Fibroblast of skin of scalp (primary cell): ENCODE measurements around the gene GPC2. TPM values are rescaled to one million over a fixed set of nuclear protein-coding genes. Genes with fewer than 3 reads are reported as not detected.
"Not testable (repeated sequence)": the region's sequence is repeated elsewhere in the genome, so short reads cannot be mapped to it uniquely, and the experiment has no call there.

Source experiments
- DNase-seq: peaks from one replicate; pipeline ENCODE4 v3.0.0-alpha.2; 2013
- polyA plus RNA-seq, 2 experiments: library from polyadenylated mRNA; unstranded; fragments of 120-200 nt; gene quantifications; one replicate each; pipeline ENCODE4 v1.2.1, GENCODE V29; 2013; ENCODE audit not compliant: insufficient read length in 2 of 2

The GPC2 gene, protein sequence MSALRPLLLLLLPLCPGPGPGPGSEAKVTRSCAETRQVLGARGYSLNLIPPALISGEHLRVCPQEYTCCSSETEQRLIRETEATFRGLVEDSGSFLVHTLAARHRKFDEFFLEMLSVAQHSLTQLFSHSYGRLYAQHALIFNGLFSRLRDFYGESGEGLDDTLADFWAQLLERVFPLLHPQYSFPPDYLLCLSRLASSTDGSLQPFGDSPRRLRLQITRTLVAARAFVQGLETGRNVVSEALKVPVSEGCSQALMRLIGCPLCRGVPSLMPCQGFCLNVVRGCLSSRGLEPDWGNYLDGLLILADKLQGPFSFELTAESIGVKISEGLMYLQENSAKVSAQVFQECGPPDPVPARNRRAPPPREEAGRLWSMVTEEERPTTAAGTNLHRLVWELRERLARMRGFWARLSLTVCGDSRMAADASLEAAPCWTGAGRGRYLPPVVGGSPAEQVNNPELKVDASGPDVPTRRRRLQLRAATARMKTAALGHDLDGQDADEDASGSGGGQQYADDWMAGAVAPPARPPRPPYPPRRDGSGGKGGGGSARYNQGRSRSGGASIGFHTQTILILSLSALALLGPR
- 7.5 TPM for polyA plus RNA-seq (2013, experiment 1 of 2; ENCODE audit: insufficient read length)
- 8.8 TPM for polyA plus RNA-seq (2013, experiment 2 of 2; ENCODE audit: insufficient read length)

DNA sequence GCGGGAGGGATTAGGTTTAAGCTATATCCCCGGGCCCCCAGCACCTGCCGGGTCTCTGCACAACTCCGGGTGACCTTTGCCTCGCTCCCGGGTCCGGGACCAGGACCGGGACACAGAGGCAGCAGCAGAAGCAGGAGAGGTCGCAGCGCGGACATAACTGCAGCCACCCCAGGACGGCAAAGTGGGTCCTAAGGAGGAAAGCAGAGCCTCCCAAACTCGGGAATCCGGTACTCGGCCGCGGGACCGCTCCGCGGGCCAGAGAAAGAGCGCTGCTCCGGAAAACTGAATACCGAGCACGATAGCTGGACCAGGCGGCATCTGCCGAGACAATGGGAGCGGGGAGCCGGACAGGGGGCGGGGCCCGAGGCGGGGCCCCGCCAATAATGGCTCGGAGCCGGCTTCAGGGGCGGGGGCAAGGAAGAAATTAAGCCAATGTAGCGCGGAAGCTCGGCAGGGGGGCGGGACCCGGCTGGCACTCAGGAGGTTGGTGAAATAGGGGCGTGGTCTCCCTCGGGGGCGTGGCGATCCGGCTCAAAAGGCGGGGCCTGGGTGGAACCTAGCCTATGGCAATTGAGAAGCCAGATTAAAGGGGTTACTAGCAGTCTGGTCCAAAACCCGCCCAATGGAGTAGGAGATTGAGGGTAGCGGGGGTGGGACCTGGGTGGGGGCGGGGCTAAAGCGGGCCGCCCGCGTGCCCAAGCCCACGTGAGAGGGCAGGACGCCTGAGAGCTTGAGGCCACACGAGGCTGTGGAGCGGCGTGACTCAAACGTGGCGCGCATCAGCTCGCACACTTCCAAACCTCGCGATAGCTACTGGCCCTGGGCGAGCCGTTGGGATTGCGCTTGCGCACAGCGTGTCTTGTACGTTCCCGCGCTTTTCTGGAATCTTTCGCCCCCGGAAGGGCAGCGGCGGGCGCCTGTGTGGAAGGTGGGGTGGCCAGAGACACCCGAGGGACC lies at the start of gene GPC2, which contains the start of gene STAG3:
TSS of gene GPC2 (minus strand) at position 337 of the 957 bp plus-strand sequence. CDS start at position 155, 182 bp downstream.
TSS of gene STAG3 (plus strand) at position 874 of the 957 bp plus-strand sequence. CDS start 2,639 bp downstream, outside the sequence.
- DNase-seq = peak; percentile 98

DNA sequence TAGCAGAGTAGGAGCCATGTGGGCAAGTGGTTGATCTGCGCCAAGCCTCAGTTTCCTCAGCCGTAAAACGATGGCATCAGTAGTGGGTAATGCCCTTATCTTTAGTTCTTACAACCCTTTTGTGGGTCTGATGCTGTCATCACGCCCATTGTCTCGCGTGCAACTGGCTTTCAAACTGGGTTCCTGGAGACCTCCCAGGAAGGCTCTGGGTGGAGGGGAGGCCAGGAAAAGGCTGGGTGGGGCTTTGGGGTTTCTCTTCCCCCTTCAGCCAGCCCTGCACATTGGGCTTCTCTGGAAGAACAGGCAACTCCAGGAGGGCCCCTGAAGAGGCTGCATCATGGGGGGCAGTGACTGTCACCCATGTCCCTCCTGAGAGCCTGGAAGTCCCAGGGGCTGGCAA lies 47.7 kb upstream of the GPC2 start:
- DNase-seq = not testable (repeated sequence)

DNA sequence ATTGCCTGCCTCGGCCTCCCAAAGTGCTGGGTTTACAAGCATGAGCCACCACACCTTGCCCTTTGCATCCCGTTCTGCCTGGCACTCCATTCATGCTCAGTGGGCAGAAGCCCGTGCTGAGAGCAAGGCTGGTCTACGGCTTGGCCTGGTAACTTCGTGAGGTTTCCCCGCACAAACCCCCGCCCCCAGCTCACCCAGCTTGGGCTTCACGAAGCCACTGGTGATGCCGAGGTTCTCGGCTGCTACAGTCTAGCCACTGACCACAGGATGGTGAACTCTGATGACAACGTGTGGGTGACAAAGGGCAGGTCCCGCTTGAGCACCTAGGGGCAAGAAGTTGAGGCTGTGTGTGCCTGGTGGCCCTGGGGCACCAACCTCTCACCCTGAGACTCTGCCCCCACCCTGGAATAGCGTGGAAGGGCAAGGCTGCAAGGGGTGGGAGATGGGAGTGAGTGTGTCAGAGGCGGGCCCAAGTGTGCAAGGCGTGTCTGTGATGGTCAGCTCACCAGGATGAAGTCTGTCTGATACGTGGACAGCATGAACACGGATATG lies 46.3 kb upstream of the GPC2 start:
- not testable (repeated sequence) for DNase-seq

DNA sequence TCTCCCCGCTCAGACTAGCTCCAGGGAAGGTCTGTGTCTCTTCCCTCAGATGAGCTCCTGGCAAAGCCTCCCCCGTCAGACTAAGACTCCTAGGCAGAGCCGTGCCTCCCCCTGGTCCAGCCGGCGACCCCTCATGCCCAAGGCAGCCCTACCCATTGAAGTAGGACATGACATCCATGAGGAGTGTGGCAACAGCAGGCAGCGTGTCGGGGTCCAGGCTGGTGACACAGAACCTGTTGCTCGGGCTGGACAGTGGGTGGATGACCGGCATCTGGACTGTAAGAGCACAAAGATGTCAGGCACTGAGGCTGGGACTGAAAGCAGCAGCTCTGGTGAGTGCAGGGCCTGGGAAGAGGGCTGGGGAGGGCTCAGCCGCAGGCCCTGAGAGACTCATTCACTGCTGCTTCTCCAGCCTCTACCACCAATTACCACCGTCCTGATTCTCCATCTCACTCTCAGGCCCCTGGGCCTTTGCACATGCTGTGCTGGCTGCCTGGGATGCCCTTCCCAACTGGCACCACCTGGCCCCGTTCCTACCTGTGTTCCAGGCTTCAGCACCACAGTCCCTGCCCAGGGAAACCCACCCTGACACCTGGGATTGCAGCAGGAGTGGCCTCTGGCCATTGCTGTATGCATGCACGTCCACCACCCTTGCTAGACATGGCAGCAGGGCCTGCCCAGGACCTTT lies 45.4 kb upstream of the GPC2 start:
- DNase-seq = no peak

DNA sequence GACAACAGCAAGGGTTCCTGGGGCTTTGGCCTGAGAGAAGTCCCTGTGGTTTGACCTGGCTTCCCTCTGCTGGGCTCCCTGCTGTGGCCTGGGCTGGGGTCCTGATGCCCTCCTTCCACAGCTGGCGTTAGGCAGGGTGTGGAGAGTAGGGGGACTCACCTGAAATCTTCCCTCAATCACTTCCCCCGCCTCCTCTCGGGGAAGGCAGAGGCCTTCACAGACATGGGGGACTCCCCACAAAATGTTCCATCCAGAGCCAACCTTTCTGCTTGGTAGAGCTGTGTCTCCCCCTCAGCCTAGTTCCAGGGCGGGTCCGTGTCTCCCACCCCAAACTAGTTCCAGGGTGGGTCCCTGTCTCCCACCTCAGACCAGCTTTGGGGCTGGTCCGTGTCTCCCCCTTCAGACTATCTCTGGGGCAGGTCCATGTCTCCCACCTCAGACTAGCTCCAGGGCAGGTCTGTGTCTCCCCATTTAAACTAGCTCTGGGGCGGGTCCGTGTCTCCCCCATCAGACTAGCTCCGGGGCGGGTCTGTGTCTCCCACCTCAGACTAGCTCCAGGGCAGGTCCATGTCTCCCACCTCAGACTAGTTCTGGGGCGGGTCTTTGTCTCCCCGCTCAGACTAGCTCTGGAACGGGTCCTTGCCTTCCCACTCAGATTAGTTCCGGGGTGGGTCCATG lies 44.7 kb upstream of the GPC2 start:
- DNase-seq = no peak

DNA sequence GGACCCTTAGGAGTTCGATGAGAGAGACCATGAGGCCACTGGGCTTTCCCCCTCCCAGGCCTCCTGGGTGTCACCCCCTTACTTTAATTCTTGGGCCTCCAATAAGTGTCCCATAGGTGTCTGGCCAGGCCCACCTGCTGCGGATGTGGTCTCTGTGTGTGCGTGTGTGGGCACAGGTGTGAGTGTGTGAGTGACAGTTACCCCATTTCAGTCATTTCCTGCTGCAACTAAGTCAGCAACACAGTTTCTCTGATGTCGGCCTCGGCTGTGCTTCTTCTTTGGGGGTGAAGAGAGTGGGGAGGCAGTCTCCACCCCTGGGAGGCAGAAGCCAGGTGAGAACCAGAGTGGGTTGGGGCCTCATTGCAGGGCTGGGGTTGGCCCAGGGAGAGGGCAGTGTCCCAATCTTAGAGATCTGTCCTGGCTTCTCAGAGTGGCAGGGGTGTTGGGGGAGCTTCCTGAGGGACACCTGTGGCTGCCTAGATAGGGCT lies 44.1 kb upstream of the GPC2 start:
- no peak for DNase-seq

DNA sequence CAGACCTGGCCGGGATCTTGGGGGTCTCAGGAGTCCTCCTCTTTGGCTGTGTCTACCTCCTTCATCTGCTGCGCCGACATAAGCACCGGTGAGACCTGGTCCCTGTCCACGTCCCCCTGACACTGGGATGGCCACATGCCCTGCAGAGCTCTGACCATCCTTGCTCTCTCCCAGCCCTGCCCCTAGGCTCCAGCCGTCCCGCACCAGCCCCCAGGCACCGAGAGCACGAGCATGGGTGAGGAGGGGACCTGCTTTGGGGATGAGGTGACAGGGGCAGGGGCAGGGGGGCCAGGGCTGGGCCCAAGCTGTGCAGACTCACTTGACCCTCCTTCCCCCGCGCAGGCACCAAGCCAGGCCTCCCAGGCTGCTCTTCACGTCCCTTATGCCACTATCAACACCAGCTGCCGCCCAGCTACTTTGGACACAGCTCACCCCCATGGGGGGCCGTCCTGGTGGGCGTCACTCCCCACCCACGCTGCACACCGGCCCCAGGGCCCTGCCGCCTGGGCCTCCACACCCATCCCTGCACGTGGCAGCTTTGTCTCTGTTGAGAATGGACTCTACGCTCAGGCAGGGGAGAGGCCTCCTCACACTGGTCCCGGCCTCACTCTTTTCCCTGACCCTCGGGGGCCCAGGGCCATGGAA lies 43.5 kb upstream of the GPC2 start:
- DNase-seq = no peak

DNA sequence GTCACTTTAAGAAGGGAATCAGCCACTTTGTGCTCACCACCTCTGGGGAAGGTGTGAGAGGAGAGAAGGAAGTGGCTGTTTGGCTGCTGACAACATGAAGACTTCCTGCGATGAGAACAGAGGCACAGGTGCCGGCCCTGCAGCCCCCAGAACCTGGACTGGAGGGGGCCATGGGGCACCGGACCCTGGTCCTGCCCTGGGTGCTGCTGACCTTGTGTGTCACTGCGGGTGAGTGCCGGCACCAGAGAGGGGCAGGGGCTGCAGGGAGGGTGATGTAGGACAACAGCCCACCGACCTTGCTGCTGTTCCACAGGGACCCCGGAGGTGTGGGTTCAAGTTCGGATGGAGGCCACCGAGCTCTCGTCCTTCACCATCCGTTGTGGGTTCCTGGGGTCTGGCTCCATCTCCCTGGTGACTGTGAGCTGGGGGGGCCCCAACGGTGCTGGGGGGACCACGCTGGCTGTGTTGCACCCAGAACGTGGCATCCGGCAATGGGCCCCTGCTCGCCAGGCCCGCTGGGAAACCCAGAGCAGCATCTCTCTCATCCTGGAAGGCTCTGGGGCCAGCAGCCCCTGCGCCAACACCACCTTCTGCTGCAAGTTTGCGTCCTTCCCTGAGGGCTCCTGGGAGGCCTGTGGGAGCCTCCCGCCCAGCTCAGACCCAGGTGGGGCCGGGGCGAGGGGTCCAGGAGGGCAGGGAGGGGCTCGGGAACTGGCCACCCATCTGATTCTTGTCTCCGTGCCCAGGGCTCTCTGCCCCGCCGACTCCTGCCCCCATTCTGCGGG lies 42.8 kb upstream of the GPC2 start, which contains the start of gene PVRIG:
TSS of gene PVRIG (plus strand) at position 149 of the 785 bp plus-strand sequence. CDS start at position 171, 22 bp downstream.
- DNase-seq = not testable (repeated sequence)

DNA sequence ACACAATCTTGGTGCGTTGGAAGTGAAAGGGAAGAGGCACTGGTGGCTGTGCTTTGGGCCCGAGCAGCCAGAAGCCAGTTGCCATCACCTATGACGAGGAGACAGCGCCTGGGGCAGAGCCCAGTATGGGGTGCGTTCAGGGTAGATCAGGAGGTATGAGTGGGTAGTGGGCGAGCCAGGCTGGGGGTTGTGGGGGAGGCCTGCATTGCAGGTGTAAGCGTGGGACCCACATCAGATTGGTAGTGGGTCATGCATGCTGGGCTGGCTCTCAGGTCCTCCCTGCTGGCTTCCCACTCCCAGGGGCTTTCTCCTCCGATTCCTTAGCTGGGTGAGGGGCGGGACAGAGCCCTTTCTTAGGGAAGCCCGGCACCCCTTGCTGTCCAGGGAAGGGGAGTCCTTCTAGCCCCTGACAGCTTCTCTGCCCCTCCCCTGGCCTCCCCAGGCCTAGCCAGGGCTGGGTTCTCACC lies 42.1 kb upstream of the GPC2 start:
- DNase-seq = no peak

DNA sequence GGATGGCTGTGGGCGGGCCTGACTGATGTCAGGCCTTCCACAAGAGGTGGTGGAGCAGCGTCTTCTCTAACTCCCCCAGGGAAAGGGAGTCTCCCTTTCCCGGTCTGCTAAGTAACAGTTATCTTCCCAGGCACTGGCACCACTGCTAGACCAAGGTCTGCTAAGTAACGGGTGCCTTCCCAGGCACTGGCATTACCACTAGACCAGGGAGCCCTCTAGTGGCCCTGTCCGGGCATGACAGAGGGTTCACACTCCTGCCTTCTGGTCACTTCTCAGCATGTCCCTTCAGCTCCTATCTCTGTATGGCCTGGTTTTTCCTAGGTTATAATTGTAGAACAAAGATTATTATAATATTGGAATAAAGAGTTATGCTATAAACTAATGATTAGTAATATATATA lies 40.8 kb upstream of the GPC2 start:
- DNase-seq = not testable (repeated sequence)

DNA sequence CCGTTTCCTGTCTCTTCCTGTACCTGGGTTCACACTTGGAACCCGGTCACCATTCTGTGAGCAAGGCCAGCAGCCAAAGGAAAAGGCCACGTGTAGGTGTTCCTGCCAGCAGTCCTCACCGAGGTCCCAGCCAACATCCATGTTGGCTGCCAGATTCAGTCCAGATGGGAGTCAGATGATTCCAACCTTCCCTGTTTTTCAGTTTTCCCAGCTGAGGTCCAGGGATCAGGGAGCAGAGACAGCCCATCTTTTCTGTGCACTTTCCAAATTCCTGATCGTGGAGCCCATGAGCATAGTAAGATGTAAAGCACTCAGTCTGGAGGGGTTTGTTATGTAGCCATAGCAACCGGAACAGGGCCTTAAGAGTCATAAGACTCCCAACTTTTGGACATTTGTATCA lies 38.7 kb upstream of the GPC2 start:
- peak; percentile 20 for DNase-seq

DNA sequence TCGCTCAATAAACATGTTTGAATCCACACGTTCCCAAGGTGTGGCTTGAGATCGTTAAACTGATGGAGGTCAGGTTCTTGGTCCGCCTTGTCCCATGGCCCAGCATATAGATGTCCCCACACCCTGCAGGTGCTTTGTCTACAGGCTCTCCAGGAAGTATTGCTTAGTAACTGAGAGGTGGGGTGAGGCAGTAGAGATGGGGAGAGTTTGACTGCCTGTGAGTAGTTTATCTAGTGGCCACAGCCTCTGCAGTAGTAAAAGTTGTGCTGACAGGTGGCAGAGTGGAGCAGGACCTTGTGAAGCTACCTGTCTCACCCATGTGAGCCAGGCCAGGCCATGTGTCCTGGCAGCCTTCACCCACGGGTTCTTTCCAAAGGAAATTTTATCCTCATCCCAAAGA lies 37.2 kb upstream of the GPC2 start:
- not testable (repeated sequence) for DNase-seq

DNA sequence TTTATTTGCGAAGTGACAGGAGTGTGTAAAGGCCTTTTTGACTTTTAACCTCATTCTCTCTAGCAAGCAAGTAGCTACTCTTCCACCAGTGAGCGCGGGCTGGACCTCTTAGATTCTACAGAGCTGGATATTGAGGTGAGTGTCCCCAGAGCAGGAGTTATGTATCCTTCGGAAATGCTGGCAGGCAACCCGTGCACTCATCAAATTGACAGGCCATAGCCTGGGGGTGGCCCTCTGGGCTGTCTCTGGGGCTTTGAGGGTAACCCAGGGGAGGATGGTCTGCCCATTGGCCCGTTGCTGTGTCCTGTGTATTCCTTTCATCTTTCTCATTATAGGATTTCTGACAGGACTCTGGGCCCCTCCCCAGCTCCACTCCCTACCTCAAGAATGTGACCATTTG lies 36.5 kb upstream of the GPC2 start:
- DNase-seq = no peak

DNA sequence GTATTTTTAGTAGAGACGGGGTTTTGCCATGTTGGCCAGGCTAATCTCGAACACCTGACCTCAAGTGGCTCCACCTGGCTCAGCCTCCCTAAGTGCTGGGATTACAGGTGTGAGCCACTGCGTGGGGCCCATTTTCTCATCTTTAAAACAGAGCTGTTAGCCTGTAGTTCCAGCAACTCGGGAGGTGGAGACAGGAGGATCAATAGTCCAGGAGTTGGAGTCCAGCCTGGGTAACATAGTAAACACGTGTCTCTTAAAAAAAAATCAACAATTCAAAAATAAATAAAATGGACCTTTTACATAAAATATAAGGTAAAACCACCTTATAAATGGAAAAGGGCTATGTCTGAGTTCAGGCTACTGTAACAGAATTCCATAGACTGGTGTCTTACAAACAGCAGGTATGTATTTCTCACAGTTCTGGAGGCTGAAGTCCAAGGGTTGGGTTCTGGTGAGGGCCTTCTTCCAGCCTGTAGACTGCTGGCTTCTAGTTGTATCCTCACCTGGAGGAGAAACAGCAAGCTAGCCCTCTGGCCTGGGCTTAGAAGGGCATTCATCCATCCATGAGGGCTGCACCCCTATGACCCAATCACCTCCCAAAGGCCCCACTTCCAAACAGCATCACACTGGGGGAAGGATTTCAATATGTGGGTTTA lies 35.6 kb upstream of the GPC2 start:
- DNase-seq = no peak

DNA sequence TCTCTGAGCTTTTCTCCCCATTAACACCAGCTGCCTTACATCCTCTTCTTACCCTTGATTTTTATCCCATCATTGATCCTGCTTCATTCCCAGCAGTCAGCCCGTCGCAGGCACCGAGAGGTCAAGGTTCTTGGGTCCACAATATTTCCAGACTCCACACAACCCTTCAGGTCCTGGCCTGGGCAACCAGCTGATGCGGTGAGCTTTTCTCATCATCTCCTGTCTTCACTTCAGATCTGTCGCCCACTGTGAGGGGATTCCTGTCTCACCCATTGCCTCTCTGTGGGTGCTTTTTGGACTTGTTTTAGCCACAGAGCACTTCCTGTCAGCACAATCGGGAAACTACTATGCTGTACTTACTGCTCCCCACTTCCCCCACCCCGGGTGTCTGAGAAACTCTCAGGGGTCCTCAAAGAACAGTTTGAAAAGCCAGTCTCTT lies 34.2 kb upstream of the GPC2 start:
- DNase-seq = no peak

DNA sequence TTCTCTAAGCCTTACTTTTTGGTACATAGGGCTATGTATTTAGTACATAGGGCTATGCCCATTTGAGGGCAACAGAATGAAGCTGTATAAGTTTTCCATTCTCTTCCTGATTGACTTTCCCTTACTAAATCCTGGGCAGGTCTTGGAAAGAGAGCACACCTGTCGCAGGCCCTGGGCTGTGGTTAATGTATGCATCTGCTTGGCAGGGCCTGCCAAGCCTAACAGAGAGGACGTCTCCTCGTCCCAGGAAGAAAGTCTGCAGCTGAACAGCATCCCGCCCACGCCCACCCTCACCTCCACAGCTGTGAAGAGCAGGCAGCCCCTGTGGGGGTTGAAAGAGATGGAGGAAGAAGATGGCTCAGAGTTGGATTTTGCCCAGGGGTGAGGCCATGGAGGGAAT lies 33.6 kb upstream of the GPC2 start:
- DNase-seq = no peak

DNA sequence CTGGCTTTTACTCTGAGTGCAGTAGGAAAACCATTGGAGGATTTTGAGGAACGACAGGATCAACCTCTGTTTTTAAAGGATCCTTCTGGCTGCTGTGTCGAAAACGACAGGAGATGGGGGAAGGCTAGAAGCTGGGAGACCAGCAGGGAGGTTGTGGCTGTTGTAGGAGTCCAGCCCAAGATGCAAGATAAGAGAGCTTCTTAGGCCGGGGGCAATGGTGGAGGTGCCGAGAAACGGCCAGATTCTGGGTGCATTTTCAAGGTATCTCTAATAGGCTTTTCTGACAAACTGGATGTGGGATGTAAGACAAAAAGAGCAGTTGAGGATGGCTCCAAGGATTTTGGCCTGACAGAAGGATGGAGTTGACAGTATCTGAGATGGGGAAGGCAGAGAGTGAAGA lies 32.3 kb upstream of the GPC2 start:
- no peak for DNase-seq

DNA sequence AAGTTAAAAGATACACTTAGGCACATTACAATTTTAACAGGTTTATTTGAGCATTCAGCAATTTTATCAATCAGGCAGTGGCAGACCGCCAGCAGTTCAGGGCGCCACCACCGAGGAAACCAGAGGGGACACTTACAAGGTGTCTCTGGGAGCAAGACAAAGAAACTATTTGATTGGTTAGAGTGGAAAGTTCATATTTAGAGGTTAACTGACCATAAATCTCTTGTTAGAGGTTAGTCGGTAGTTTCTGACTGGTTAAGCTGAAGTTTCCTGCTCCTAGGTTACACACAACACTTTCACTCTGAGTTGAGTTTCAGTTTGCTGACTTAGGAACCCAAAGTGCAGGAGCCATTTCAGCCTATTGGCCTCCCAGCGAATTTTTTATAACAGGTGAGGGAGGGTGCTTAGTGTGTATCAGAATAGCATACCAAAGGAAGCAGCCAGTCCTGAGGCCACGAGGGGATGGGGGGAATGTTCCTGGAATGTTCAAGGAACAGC lies 31.8 kb upstream of the GPC2 start:
- no peak for DNase-seq

DNA sequence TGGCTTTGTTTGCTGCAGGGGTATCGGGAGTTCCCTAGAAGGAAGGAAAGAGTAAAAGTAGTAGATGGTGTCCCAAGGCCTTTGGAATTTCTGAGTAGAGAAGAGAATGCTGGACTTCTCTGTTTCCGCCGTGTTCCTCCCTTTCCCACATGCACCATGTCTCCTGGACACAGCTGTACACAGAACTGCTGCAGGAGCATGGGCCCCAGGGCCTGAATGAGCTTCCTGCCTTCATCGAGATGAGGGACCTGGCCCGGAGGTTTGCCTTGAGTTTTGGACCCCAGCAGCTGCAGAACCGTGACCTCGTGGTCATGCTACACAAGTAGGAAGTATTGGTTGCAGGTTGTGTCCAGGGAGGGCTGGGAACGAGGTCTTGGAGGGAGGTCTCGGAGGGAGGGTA lies 27.3 kb upstream of the GPC2 start:
- DNase-seq = no peak
